GM12891 (cell line): ENCODE results near the gene SAMD9.

Experiments
- POLR2A ChIP-seq: IDR thresholded peaks from 2 replicates; pipeline ENCODE4 v1.6.1; 2011; ENCODE audit warnings: low read depth, low read length, control low read depth
- POLR2AphosphoS5 ChIP-seq: IDR thresholded peaks from 2 replicates; pipeline ENCODE4 v1.6.1; 2011; ENCODE audit warnings: low read depth, low read length, control low read depth
- POU2F2 ChIP-seq: IDR thresholded peaks from 2 replicates; pipeline ENCODE4 v1.6.1; 2011; ENCODE audit warnings: low read depth, mild to moderate bottlenecking, control low read depth, low read length, moderate library complexity

DNA sequence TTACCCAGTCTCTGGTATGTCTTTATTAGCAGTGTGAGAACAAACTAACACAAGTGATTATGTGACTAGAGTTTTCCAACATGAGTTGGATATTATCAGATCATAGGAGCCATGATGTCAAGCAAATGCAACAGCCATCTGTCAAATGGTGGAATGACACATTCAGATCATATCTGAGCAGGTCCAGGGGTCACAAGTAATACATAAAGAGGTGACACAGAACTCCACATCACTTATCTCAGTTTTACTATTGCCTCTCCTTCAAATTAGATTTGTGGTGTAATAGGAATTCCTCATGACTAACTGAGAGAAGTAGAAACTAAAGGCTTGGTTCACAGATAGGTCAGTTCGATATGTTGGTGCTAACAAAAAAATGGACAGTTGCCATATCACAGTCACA lies 42.6 kb upstream of the SAMD9 start:
- TF ChIP-seq POLR2AphosphoS5 = no peak
- no peak for TF ChIP-seq POU2F2
- no peak for TF ChIP-seq POLR2A
